ENCODE results near the gene DDX10. TPM values are rescaled to one million over a fixed set of nuclear protein-coding genes. Genes with fewer than 3 reads are reported as not detected.
A peak's percentile ranks its signal among the peaks of the same experiment; 100 is the strongest.

DDX10 gene
- total RNA-seq, 1 experiment from 2014 or later: 18.9 TPM

GRCh38 chr11:108694846-108695245 lies 30.0 kb downstream of the DDX10 start:
- Histone ChIP-seq H3K36me3 (peaks cover 36% of the 10 kb centered on the region), H3K4me3 (no peak overlapping the region), H3K27me3 (no peaks in the 10 kb centered on the region), H3K9me3 (no peaks in the 10 kb centered on the region)
- no peak for DNase-seq

DNA sequence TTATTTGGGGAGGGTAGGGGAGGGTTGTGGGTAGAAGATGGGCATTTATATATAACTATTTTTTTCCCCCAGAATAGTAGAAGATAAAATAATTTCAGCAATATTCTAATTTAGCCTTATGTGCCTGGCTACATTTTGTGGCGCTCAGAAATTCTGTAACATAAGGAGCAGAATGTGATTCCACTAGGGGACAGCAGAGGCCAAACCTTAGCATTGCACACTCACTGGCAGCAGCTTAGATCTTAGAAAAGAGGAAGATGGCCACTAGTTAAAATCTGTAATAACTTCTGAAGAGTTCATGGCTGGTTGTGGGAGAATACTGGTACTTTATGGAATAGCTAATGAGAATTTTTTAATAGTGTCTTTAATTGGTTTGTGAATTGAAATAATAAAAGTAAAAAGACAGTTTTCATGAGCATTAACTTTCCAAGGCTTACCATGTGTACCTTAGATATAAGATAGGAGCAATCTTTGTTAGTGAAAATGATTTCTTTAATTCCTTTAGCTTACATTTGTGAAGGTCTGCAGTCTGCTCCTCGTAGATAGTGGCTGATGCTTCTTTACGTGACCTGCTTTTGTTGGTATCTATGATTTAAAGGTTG lies 33.1 kb downstream of the DDX10 start:
- Histone ChIP-seq H3K9me3 (no peaks in the 10 kb centered on the region), H3K36me3 (peaks cover 45% of the 10 kb centered on the region), H3K27me3 (no peaks in the 10 kb centered on the region), H3K4me3 (no peak overlapping the region)
- DNase-seq: peak; percentile 38

DNA sequence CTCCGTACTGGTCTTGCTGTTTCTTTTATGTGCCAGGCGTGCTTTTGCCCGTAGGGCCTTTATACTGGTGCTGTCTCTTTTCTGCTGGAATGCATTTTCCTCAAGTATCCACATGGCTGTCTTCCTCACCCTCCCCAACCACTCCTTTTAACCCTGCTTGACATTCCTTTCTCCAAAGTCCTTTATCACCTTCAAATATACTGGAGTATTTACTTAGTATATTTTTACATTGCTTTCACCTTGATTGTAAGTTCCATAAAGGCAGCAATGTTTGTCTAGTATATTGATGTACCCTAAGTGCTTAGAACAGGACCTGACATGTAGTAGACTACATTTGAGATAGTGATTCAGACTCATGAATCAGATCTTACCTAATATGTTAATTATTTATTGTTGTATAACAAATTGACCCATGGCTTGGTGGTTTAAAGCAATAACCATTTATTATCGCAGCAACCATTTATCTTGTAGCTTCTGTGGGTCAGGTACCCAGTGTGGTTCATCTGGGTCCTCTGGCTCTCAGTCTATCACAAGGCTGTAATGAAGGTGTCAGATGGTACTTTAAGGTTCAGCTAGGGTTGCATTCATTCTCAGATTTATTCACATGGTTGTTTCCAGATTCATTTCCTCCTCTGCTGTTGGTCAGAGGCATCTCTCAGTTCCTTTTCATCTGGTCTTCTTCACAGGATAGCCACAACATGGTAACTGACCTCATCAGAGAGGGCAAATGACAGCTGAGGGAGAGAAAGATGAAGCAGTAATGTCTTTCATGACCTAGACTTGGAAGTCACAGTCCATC lies 34.2 kb downstream of the DDX10 start:
- Histone ChIP-seq H3K36me3 (peaks cover 37% of the 10 kb centered on the region), H3K9me3 (no peaks in the 10 kb centered on the region)
- no peak for DNase-seq

DNA sequence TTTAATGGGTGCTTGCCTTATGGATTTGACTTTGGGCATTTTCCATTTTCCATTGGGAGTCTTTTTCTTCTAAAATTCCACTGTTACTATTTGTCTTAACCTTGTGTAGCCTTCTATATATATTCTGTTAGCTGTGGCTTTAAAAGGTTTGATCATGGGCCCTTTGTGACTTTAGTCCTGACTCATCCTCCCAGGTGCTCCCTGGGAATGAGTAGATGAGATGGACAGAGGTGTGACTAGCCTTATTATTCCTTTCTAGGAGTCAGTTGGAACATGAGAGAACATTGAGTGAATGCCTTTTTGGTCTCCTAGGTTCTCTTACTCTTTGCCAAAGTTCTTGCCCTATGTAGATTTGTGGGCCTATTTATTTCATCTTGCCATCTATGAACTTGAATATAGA lies 39.0 kb downstream of the DDX10 start:
- peaks cover 14% of the 10 kb centered on the region for H3K9me3 ChIP-seq

More for the DNA sequence above, 34.2 kb downstream of the DDX10 start:
- Histone ChIP-seq H3K27me3 (no peaks in the 10 kb centered on the region), H3K4me3 (no peak overlapping the region)

DNA sequence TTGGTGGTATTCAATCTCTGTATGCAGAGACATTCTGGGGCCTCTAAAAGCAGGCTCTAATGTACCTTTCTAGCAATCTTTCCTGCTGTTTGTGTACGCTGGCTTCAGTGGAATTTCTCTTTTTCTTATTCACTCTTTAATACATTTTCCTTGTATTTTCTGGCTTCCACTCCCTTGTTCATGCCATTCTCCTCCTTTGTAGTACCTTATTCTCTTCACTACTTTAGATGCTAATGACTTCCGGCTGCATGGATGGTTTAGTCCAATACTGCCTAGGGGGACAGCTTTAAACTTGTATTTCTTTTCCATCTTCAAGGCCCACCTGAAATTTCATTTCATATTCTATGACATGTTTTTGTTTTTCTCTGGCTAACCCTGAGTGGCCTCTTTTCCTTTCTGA lies 40.2 kb downstream of the DDX10 start:
- peaks cover 56% of the 10 kb centered on the region for H3K36me3 ChIP-seq
- no peak overlapping the region for H3K4me3 ChIP-seq
- no peak for DNase-seq
- H3K9me3 ChIP-seq: peaks cover 23% of the 10 kb centered on the region
- no peaks in the 10 kb centered on the region for H3K27me3 ChIP-seq

More for the DNA sequence above, 39.0 kb downstream of the DDX10 start:
- DNase-seq: no peak
- no peaks in the 10 kb centered on the region for H3K27me3 ChIP-seq
- peaks cover 52% of the 10 kb centered on the region for H3K36me3 ChIP-seq
- no peak overlapping the region for H3K4me3 ChIP-seq

- DNase-seq: no peak
- peaks cover 67% of the 10 kb centered on the region for H3K36me3 ChIP-seq
- H3K4me3 ChIP-seq: no peak overlapping the region
- no peaks in the 10 kb centered on the region for H3K27me3 ChIP-seq
- peaks cover 38% of the 10 kb centered on the region for H3K9me3 ChIP-seq
These were observed 43.3 kb downstream of the DDX10 start for GRCh38 chr11:108708173-108708572.

DNA sequence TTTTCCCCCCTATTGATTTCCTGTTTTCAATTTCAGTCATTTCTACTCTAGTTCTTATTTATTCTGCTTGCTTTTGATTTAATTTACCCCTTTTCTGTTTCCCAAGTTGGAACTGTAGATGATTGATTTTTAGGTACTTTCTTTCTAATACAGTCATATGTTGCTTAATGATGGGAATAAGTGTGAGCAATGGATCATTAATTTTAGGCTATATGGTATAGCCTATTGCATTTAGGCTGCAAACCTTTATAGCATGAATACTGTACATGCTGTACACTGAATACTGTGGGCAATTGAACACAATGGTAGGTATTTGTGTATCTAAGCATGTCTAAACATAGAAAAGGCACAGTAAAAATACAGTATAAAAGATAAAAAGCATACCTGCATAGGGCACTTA lies 44.9 kb downstream of the DDX10 start:
- no peaks in the 10 kb centered on the region for H3K27me3 ChIP-seq
- peaks cover 71% of the 10 kb centered on the region for H3K36me3 ChIP-seq
- DNase-seq: no peak
- no peak overlapping the region for H3K4me3 ChIP-seq
- peaks cover 46% of the 10 kb centered on the region for H3K9me3 ChIP-seq

DNA sequence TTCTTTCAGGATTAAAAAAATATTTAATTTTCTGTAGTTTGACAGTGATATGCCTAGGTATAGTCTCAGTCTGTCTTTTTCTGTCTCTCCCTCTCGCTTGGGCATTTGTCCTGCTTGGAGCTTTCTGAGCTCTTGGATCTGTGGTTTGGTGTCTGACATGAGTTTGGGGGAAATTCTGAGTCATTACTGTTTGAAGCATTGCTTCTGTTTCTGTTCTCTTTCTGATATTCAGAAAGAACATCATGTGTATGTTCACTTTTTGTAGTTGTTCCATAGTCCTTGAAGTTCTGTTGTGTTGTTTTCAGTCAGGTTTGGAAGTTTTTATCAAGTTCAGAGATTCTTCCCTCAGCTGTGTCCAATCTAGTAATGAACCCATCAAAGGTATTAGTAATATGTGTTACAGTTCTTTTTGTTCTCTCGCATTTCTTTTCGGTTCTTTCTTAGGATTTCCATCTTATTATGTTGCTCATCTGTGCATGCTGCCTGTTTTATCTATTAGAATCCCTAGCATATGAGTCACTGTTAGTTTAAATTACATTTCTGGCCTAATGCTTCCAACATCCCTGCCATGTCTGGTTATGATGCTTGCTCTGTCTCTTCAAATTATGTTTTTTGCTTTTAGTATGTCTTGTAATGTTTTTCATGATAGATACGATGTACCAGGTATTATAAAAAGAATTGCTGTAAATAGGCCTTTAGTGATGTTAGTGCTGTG lies 48.4 kb downstream of the DDX10 start:
- Histone ChIP-seq H3K36me3 (peaks cover 72% of the 10 kb centered on the region), H3K4me3 (no peak overlapping the region), H3K27me3 (no peaks in the 10 kb centered on the region), H3K9me3 (peaks cover 38% of the 10 kb centered on the region)
- no peak for DNase-seq

DNA sequence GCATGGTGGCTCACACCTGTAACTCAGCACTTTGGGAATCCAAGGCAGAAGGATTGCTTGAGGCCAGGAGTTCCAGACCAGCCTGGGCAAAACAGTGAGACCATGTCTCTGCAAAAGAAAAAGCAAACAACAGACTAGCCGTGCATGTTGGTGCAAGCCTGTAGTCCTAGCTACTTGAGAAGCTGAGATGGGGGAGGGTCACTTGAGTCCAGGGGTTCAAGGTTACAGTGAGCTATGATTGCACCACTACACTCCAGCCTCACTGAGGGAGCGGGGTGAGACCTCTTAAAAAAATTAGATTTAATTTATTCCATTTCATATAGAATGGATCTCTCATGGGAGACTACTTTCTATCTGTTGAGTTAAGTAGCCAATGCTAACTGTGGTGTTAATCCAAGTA lies 50.4 kb downstream of the DDX10 start:
- Histone ChIP-seq H3K36me3 (peaks cover 65% of the 10 kb centered on the region), H3K4me3 (no peak overlapping the region), H3K9me3 (peaks cover 23% of the 10 kb centered on the region), H3K27me3 (no peaks in the 10 kb centered on the region)
- DNase-seq: no peak

- peaks cover 53% of the 10 kb centered on the region for H3K36me3 ChIP-seq
These were observed 53.6 kb downstream of the DDX10 start for GRCh38 chr11:108718466-108718865.

GRCh38 chr11:108724974-108725689 lies 60.3 kb downstream of the DDX10 start:
- H3K27me3 ChIP-seq: no peaks in the 10 kb centered on the region
- 0 out of 2 replicates have a peak, but pooled peaks cover 2% of the 10 kb centered on the region for H3K9me3 ChIP-seq
- no peak overlapping the region for H3K4me3 ChIP-seq
- peaks cover 24% of the 10 kb centered on the region for H3K36me3 ChIP-seq
- no peak for DNase-seq

More at GRCh38 chr11:108718466-108718865, 53.6 kb downstream of the DDX10 start:
- peaks cover 5% of the 10 kb centered on the region for H3K9me3 ChIP-seq
- H3K27me3 ChIP-seq: no peaks in the 10 kb centered on the region
- DNase-seq: no peak
- H3K4me3 ChIP-seq: no peak overlapping the region

DNA sequence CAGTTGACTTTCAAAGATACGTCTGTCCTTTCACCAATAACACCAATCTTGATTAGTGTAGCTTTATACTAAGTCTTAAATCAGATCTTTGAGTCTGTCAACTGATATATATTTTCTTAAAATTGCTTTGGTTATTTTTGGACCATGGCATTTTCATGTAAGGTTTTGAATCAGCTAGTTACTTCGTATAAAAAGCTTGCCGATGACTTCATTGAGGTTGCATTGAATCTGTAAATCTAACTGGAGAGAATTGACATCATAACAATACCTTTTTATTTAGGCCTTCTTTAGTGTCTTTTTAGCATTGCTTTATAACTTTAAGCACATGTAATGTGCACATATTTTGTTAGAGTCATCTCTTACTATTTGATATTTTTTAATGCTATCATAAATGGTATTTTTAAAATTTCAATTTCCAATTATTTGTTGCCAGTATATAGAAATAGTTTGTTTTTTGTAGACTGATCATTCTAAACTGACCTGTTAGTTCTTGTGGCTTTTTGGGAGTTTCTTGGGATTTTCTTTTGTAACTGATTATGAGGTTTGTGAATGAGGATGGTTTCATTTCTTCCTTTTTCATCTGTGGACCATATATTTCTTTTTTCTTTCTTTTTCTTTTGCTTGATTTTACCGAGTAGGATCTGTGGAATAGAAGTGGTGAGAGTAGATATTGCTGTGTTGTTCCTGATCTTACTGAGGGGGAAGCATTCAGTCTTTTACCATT lies 61.4 kb downstream of the DDX10 start:
- no peak overlapping the region for H3K4me3 ChIP-seq

DNA sequence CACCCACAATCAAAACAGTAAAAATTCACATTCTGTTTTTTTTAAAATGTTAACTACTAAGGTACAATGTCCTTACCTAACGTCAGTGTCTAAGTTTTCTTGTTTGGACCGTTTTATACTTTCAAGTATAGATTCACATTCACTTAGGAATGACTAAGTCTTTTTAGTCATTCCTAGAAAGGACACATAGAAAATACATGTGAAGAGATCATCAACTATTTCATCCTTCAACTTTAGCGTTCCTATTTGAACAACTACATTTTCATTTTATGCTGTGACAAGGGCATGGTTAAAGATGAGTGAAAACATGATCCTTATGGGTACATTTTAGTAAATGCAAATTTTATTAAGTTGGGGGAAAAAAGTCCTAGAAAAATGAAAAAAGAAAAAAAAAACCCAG lies 62.8 kb downstream of the DDX10 start:
- no peaks in the 10 kb centered on the region for H3K27me3 ChIP-seq
- no peak overlapping the region for H3K4me3 ChIP-seq
- 0 out of 2 replicates have a peak, but pooled peaks cover 2% of the 10 kb centered on the region for H3K9me3 ChIP-seq
- H3K36me3 ChIP-seq: peaks cover 15% of the 10 kb centered on the region
- DNase-seq: no peak

More for the DNA sequence above, 61.4 kb downstream of the DDX10 start:
- H3K27me3 ChIP-seq: no peaks in the 10 kb centered on the region
- peaks cover 24% of the 10 kb centered on the region for H3K36me3 ChIP-seq
- no peak for DNase-seq
- 0 out of 2 replicates have a peak, but pooled peaks cover 2% of the 10 kb centered on the region for H3K9me3 ChIP-seq

GRCh38 chr11:108729227-108729871 lies 64.5 kb downstream of the DDX10 start:
- DNase-seq: no peak

DNA sequence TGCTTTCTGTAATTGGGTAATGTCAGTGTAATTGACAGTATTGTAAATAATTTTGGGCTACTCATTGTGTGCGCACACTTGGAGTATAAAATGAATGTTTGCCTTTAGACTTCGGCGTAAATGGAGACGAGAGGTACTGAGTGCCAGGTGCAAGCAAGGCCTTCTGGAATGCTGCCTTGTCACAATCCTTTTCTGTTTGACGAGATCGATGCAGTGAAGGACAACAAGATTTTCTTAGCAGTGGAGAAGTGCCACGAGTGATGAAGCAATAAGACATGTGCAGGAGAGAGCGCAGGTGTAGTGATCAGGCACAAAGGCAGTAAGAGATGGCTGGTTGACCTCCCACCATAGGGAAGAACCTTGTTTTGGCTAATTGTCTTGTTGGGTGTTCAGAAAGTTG lies 67.5 kb downstream of the DDX10 start:
- no peak for DNase-seq
- Histone ChIP-seq H3K9me3 (no peaks in the 10 kb centered on the region; the same call in 1 of the 2 replicates), H3K36me3 (peaks cover 5% of the 10 kb centered on the region; the same call in 1 of the 2 replicates), H3K27me3 (no peaks in the 10 kb centered on the region), H3K4me3 (no peak overlapping the region)

More at GRCh38 chr11:108729227-108729871, 64.5 kb downstream of the DDX10 start:
- Histone ChIP-seq H3K4me3 (no peak overlapping the region), H3K9me3 (0 out of 2 replicates have a peak, but pooled peaks cover 2% of the 10 kb centered on the region), H3K27me3 (no peaks in the 10 kb centered on the region), H3K36me3 (peaks cover 13% of the 10 kb centered on the region)

Data from MG63 (cell line).